Breast epithelium (tissue), 4 donors: Measurements from ENCODE around the gene RPL18. TPM values are rescaled to one million over a fixed set of nuclear protein-coding genes. Genes with fewer than 3 reads are reported as not detected.
"Not testable (repeated sequence)": the region's sequence is repeated elsewhere in the genome, so short reads cannot be mapped to it uniquely, and the experiment has no call there.

Experiments used
- DNase-seq, 2 donors: peaks; one replicate each; pipeline ENCODE4 v3.0.0-alpha.2; 2019; ENCODE audit warnings: low spot score in 2 of 2
- H3K27ac ChIP-seq, 2 donors: fragments of 200-600 bp; sonication (generic) in 1 of 2; one replicate each; pipeline ENCODE4 v1.5.1; 2016 to 2019; ENCODE audit warnings: mild to moderate bottlenecking in 1 of 2
- H3K27me3 ChIP-seq, 2 donors: fragments of 200-600 bp; sonication (generic) in 1 of 2; one replicate each; pipeline versions ENCODE4 v1.5.1 to v1.6.0; 2017 to 2019; ENCODE audit warnings: control low read depth in 1 of 2, mild to moderate bottlenecking in 1 of 2
- H3K36me3 ChIP-seq: fragments of 200-600 bp; one replicate; pipeline ENCODE4 v1.5.1; 2019
- H3K4me1 ChIP-seq, 2 donors: fragments of 200-600 bp; sonication (generic); one replicate each; pipeline ENCODE4 v1.5.1; 2016 to 2019; ENCODE audit warnings: control low read depth in 1 of 2
- H3K4me3 ChIP-seq, 3 donors: fragments of 200-600 bp; sonication (generic); 1 replicate in 2 of 3; 2 replicates in 1 of 3; pipeline ENCODE4 v1.5.1; 2016 to 2019; ENCODE audit warnings: mild to moderate bottlenecking in 3 of 3, moderate library complexity in 2 of 3
- H3K9me3 ChIP-seq, 2 donors: fragments of 200-600 bp; sonication (generic) in 1 of 2; one replicate each; pipeline ENCODE4 v1.5.1; 2016 to 2019; ENCODE audit warnings: control low read depth in 1 of 2
- CTCF ChIP-seq, 3 donors: fragments of 450-650 bp; IDR thresholded peaks; one replicate each; pipeline ENCODE4 v1.5.1; 2016 to 2017; ENCODE audit warnings: antibody characterized with exemption in 3 of 3, mild to moderate bottlenecking in 3 of 3, moderate library complexity in 3 of 3
- POLR2A ChIP-seq: fragments of 450-650 bp; IDR thresholded peaks from one replicate; pipeline ENCODE4 v1.6.1; 2016; ENCODE audit warnings: antibody characterized with exemption, mild to moderate bottlenecking, moderate library complexity
- POLR2AphosphoS5 ChIP-seq, 3 donors: sonication (generic); formaldehyde crosslinking; IDR thresholded peaks; one replicate each; pipeline ENCODE4 v1.6.1; 2017; ENCODE audit warnings: antibody characterized with exemption in 3 of 3
- intact Hi-C: fragments of 100-400 bp; cut with DNase I; formaldehyde crosslinking; loops from one replicate; pipeline ENCODE4 v1.15.1; 2023; ENCODE audit warnings: low total_unique reads
- total RNA-seq, 3 donors: library from RNA; depleted of rRNA; stranded (reverse); fragments of >200 nt; gene quantifications; one replicate each; pipeline ENCODE4 v1.1.0, GENCODE V29; 2016

Gene RPL18
- total RNA-seq, 3 donors from 2014 or later = 1,880 to 2,937 (median 2,507) TPM

- no peak for TF ChIP-seq POLR2AphosphoS5 (IDR thresholded peaks at IDR 0.05)
- TF ChIP-seq CTCF (IDR thresholded peaks at IDR 0.05) = no peak
- TF ChIP-seq POLR2A = no peak
- Histone ChIP-seq H3K27ac (peak overlapping the region; percentile 99), H3K27me3 (no peaks in the 10 kb centered on the region), H3K4me1 (peaks cover 0 to 7% of the 10 kb centered on the region in 2 donors), H3K9me3 (no peaks in the 10 kb centered on the region), H3K4me3 (no peak overlapping the region), H3K36me3 (no peaks in the 10 kb centered on the region)
- intact Hi-C loops = no loop called here
- no peak for DNase-seq
Observed at GRCh38 chr19:48632692-48633147, 13.7 kb upstream of the RPL18 start.

- DNase-seq, H3K9me3 ChIP-seq, H3K27me3 ChIP-seq, H3K4me1 ChIP-seq, intact Hi-C loops, H3K4me3 ChIP-seq, H3K36me3 ChIP-seq: not testable (repeated sequence)
- peak overlapping the region in 1 of 2 donors; percentile 99 for H3K27ac ChIP-seq
Observed at GRCh38 chr19:48632286-48632685, 13.3 kb upstream of the RPL18 start.

GRCh38 chr19:48631225-48631624 lies 12.2 kb upstream of the RPL18 start:
- Histone ChIP-seq H3K9me3 (no peaks in the 10 kb centered on the region), H3K4me1 (peaks cover 0 to 7% of the 10 kb centered on the region in 2 donors), H3K27ac (peak overlapping the region in 1 of 2 donors; percentile 69), H3K4me3 (no peak overlapping the region), H3K27me3 (no peaks in the 10 kb centered on the region), H3K36me3 (no peaks in the 10 kb centered on the region)
- intact Hi-C loops = no loop called here
- TF ChIP-seq POLR2AphosphoS5 (IDR thresholded peaks at IDR 0.05) (no peak), CTCF (IDR thresholded peaks at IDR 0.05) (no peak), POLR2A (no peak)
- DNase-seq = no peak

GRCh38 chr19:48630296-48631063 lies 11.5 kb upstream of the RPL18 start:
- TF ChIP-seq POLR2AphosphoS5 (IDR thresholded peaks at IDR 0.05) (peak in 1 of 3 donors; percentile 20), POLR2A (no peak), CTCF (IDR thresholded peaks at IDR 0.05) (no peak)
- Histone ChIP-seq H3K27me3 (no peaks in the 10 kb centered on the region), H3K36me3 (no peaks in the 10 kb centered on the region), H3K9me3 (no peaks in the 10 kb centered on the region), H3K27ac (peak overlapping the region in 1 of 2 donors; percentile 69), H3K4me1 (peaks cover 0 to 7% of the 10 kb centered on the region in 2 donors), H3K4me3 (no peak overlapping the region)
- intact Hi-C loops = no loop called here
- no peak for DNase-seq

- Histone ChIP-seq H3K4me1 (peaks cover 0 to 7% of the 10 kb centered on the region in 2 donors), H3K27ac (peak overlapping the region in 1 of 2 donors; percentile 69), H3K36me3 (no peaks in the 10 kb centered on the region), H3K27me3 (no peaks in the 10 kb centered on the region), H3K9me3 (no peaks in the 10 kb centered on the region), H3K4me3 (no peak overlapping the region)
- TF ChIP-seq POLR2AphosphoS5 (IDR thresholded peaks at IDR 0.05) (peak in 2 of 3 donors; percentile 5 to 7), POLR2A (no peak)
- intact Hi-C loops = no loop called here
- DNase-seq = no peak
Observed at GRCh38 chr19:48629599-48630295, 10.8 kb upstream of the RPL18 start.

GRCh38 chr19:48629297-48629598 lies 10.3 kb upstream of the RPL18 start:
- intact Hi-C loops = no loop called here
- Histone ChIP-seq H3K9me3 (no peaks in the 10 kb centered on the region), H3K36me3 (no peaks in the 10 kb centered on the region), H3K4me1 (peaks cover 0 to 7% of the 10 kb centered on the region in 2 donors), H3K4me3 (no peak overlapping the region), H3K27ac (peak overlapping the region in 1 of 2 donors; percentile 64), H3K27me3 (no peaks in the 10 kb centered on the region)
- TF ChIP-seq POLR2AphosphoS5 (IDR thresholded peaks at IDR 0.05) = peak in 1 of 3 donors; percentile 9
- no peak for TF ChIP-seq POLR2A
- no peak for DNase-seq
